ENCODE measurements around the gene THUMPD2. TPM values are rescaled to one million over a fixed set of nuclear protein-coding genes. Genes with fewer than 3 reads are reported as not detected.
A peak's percentile ranks its signal among the peaks of the same experiment; 100 is the strongest.

The THUMPD2 gene
- total RNA-seq, 1 experiment from 2014 or later: 17.2 TPM

GRCh38 chr2:39735648-39736047 is 43.4 kb downstream of the THUMPD2 start:
- ChIA-PET POLR2A (interaction anchor here (0.9 to 1.5 kb wide), 2 partner anchors 9 to 374 kb away, joined by 3 to 7 read pairs; no protein-coding TSS in a partner anchor), CTCF (interaction anchor here (0.9 kb wide), 1 partner anchor 10 kb away, joined by 4 read pairs; no protein-coding TSS in a partner anchor)
- BruUV-seq (replicated peaks): no TSS peak
- no peak for TF ChIP-seq CTCF (IDR thresholded peaks at IDR 0.05; ENCODE audit: unreplicated experiment)
- DNase-seq (ENCODE audit: unreplicated experiment): no peak
- Mint-ChIP-seq H3K4me1 (ENCODE audit: insufficient read depth, unreplicated experiment) (peaks cover 20% of the 10 kb centered on the region), H3K36me3 (ENCODE audit: insufficient read depth, unreplicated experiment) (peaks cover 70% of the 10 kb centered on the region), H3K9me3 (ENCODE audit: unreplicated experiment) (no peaks in the 10 kb centered on the region), H3K27me3 (ENCODE audit: insufficient read depth, unreplicated experiment) (no peaks in the 10 kb centered on the region), H3K27ac (ENCODE audit: low read depth, unreplicated experiment) (no peak overlapping the region), H3K4me3 (ENCODE audit: unreplicated experiment) (no peak overlapping the region)
- intact Hi-C loops (cut with micrococcal nuclease): no loop called here

GRCh38 chr2:39734445-39734844 is 44.6 kb downstream of the THUMPD2 start:
- TF ChIP-seq CTCF (IDR thresholded peaks at IDR 0.05; ENCODE audit: unreplicated experiment): no peak
- Mint-ChIP-seq H3K9me3 (ENCODE audit: unreplicated experiment) (no peaks in the 10 kb centered on the region), H3K36me3 (ENCODE audit: insufficient read depth, unreplicated experiment) (peaks cover 71% of the 10 kb centered on the region), H3K4me3 (ENCODE audit: unreplicated experiment) (no peak overlapping the region), H3K4me1 (ENCODE audit: insufficient read depth, unreplicated experiment) (peaks cover 20% of the 10 kb centered on the region), H3K27ac (ENCODE audit: low read depth, unreplicated experiment) (peak overlapping the region; percentile 18), H3K27me3 (ENCODE audit: insufficient read depth, unreplicated experiment) (no peaks in the 10 kb centered on the region)
- ChIA-PET POLR2A (interaction anchor here (0.6 to 1.4 kb wide), 4 partner anchors 17 to 165 kb away, joined by 3 to 5 read pairs (median 4); no protein-coding TSS in a partner anchor), CTCF (interaction anchor here (0.6 kb wide), 1 partner anchor 36 kb away, joined by 3 read pairs; no protein-coding TSS in a partner anchor)
- peak; percentile 11 for DNase-seq (ENCODE audit: unreplicated experiment)
- no TSS peak for BruUV-seq (replicated peaks)
- intact Hi-C loops (cut with micrococcal nuclease): loop anchor here (5.0 kb wide), 1 partner anchor 787 kb away; no protein-coding TSS in a partner anchor

- Mint-ChIP-seq H3K27me3 (ENCODE audit: insufficient read depth, unreplicated experiment) (no peaks in the 10 kb centered on the region), H3K4me3 (ENCODE audit: unreplicated experiment) (no peak overlapping the region), H3K36me3 (ENCODE audit: insufficient read depth, unreplicated experiment) (peaks cover 64% of the 10 kb centered on the region), H3K4me1 (ENCODE audit: insufficient read depth, unreplicated experiment) (peaks cover 20% of the 10 kb centered on the region), H3K27ac (ENCODE audit: low read depth, unreplicated experiment) (no peak overlapping the region), H3K9me3 (ENCODE audit: unreplicated experiment) (no peaks in the 10 kb centered on the region)
- intact Hi-C loops (cut with micrococcal nuclease): loop anchor here (5.0 kb wide), 1 partner anchor 786 kb away; no protein-coding TSS in a partner anchor
- POLR2A ChIA-PET: interaction anchor here (1.4 kb wide), 1 partner anchor 13 kb away, joined by 4 read pairs; no protein-coding TSS in a partner anchor
- DNase-seq (ENCODE audit: unreplicated experiment): no peak
- no TSS peak for BruUV-seq (replicated peaks)
- TF ChIP-seq CTCF (IDR thresholded peaks at IDR 0.05; ENCODE audit: unreplicated experiment): no peak
- CTCF ChIA-PET: interaction anchor here (1.0 to 2.5 kb wide), 3 partner anchors 18 to 220 kb away, joined by 3 to 11 read pairs (median 4); no protein-coding TSS in a partner anchor
Observed at GRCh38 chr2:39733070-39733674, 45.9 kb downstream of the THUMPD2 start.

- no peak for DNase-seq (ENCODE audit: unreplicated experiment)
- no peaks in the 10 kb centered on the region for H3K9me3 Mint-ChIP-seq (ENCODE audit: unreplicated experiment)
- H3K4me1 Mint-ChIP-seq (ENCODE audit: insufficient read depth, unreplicated experiment): peaks cover 15% of the 10 kb centered on the region
- H3K27ac Mint-ChIP-seq (ENCODE audit: low read depth, unreplicated experiment): no peak overlapping the region
- no peak overlapping the region for H3K4me3 Mint-ChIP-seq (ENCODE audit: unreplicated experiment)
- POLR2A ChIA-PET: interaction anchor here (0.6 kb wide), 1 partner anchor 932 kb away, joined by 3 read pairs; no protein-coding TSS in a partner anchor
- intact Hi-C loops (cut with micrococcal nuclease): loop anchor here (5.0 kb wide), 1 partner anchor 785 kb away; no protein-coding TSS in a partner anchor
- BruUV-seq (replicated peaks): no TSS peak
- H3K27me3 Mint-ChIP-seq (ENCODE audit: insufficient read depth, unreplicated experiment): no peaks in the 10 kb centered on the region
- CTCF ChIA-PET: interaction anchor here (0.5 to 2.5 kb wide), 4 partner anchors 18 to 675 kb away, joined by 3 to 11 read pairs (median 4); no protein-coding TSS in a partner anchor
- peaks cover 57% of the 10 kb centered on the region for H3K36me3 Mint-ChIP-seq (ENCODE audit: insufficient read depth, unreplicated experiment)
- no peak for TF ChIP-seq CTCF (IDR thresholded peaks at IDR 0.05; ENCODE audit: unreplicated experiment)
Observed at GRCh38 chr2:39732482-39732881, 46.6 kb downstream of the THUMPD2 start.
